ENCODE measurements around the gene USP2.

DNA sequence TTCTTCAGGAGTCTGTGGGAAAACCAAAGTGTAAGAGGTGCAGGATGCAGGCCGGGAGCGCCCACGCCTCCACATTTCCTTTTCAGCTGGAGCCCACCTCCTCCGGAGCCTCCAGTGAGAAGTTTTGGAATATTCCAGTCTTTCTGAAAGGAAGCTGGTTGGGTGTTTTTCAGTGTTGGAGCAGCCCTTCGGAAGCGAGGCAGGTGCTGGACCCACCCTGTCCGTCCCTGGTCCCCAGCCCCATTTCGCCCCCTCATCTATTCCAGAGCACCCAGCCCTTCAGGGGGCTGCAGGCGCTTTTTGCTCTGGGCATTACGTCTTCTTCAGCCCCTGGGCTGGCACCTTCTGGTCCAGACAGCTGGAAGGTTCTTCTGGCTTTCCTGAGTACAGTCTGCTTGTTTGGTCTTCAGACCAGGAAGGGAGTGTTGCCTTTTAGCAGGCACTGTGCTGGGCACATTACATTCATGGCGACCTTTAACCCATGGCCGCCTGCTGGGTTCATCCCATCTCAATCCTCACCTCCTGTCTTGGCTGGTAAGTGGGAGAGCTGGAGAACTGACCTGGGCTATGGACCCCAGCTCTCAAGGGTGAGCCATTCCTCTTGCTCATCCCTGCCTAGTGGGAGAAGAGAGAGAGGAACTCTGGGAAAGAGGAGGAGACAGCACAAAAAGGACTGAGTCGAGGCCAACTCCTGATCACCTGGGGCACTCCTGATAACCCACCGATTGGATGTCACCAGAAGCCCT is 42.2 kb upstream of the USP2 start:
- TF ChIP-seq, protein P1, sequence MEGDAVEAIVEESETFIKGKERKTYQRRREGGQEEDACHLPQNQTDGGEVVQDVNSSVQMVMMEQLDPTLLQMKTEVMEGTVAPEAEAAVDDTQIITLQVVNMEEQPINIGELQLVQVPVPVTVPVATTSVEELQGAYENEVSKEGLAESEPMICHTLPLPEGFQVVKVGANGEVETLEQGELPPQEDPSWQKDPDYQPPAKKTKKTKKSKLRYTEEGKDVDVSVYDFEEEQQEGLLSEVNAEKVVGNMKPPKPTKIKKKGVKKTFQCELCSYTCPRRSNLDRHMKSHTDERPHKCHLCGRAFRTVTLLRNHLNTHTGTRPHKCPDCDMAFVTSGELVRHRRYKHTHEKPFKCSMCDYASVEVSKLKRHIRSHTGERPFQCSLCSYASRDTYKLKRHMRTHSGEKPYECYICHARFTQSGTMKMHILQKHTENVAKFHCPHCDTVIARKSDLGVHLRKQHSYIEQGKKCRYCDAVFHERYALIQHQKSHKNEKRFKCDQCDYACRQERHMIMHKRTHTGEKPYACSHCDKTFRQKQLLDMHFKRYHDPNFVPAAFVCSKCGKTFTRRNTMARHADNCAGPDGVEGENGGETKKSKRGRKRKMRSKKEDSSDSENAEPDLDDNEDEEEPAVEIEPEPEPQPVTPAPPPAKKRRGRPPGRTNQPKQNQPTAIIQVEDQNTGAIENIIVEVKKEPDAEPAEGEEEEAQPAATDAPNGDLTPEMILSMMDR (IDR thresholded peaks at IDR 0.05; ENCODE audit: low read length), result no peak
- TF ChIP-seq EZH2phosphoT487 (IDR thresholded peaks at IDR 0.05; ENCODE audit: low read length) (no peak), EZH2 (optimal IDR thresholded peaks at IDR 0.05; ENCODE audit: low read depth, low read length) (no peak)
